HepG2 (cell line): Measurements from ENCODE around the gene CENPM. TPM values are rescaled to one million over a fixed set of nuclear protein-coding genes. Genes with fewer than 3 reads are reported as not detected.

ENCODE experiments used
- CBX2 ChIP-seq, 2 experiments: fragments of 200-600 bp in 1 of 2; sonication (generic); formaldehyde crosslinking in 1 of 2; IDR thresholded peaks; 2 replicates each; pipeline versions ENCODE4 v1.7.0 to v1.8.1; 2018 to 2022; ENCODE audit warnings: low read depth in 2 of 2, low read length in 1 of 2, mild to moderate bottlenecking in 1 of 2, missing genetic modification reagents in 1 of 2
- FOXA3 ChIP-seq: IDR thresholded peaks from 2 replicates; pipeline ENCODE4 v1.6.1; 2016; ENCODE audit warnings: missing genetic modification reagents, missing compliant biosample characterization
- FOXK2 ChIP-seq: fragments of 450-650 bp; IDR thresholded peaks from 2 replicates; pipeline ENCODE4 v1.6.1; 2016
- HMGA1 ChIP-seq: sonication (generic); formaldehyde crosslinking; conservative IDR thresholded peaks from 2 replicates; pipeline ENCODE4 v1.4.0; 2020; ENCODE audit warnings: missing genetic modification reagents
- HNF1A ChIP-seq, 2 experiments: sonication (generic) in 1 of 2; formaldehyde crosslinking in 1 of 2; IDR thresholded peaks; 2 replicates each; pipeline versions ENCODE4 v1.4.0 to v1.6.1; 2016 to 2020; ENCODE audit warnings: borderline replicate concordance in 1 of 2, low read depth in 1 of 2, mild to moderate bottlenecking in 1 of 2, missing genetic modification reagents in 1 of 2
- JARID2 ChIP-seq: sonication (generic); formaldehyde crosslinking; IDR thresholded peaks from 2 replicates; pipeline ENCODE4 v1.8.1; 2023; ENCODE audit warnings: missing genetic modification reagents, inconsistent platforms; ENCODE audit not compliant: insufficient replicate concordance
- MXI1 ChIP-seq: IDR thresholded peaks from 3 replicates; pipeline ENCODE4 v1.6.1; 2012; ENCODE audit warnings: low read depth, low read length, inconsistent platforms, borderline replicate concordance
- NKX3-1 ChIP-seq: sonication (generic); formaldehyde crosslinking; IDR thresholded peaks from 2 replicates; pipeline ENCODE4 v1.5.0; 2020; ENCODE audit warnings: missing genetic modification reagents
- PPARG ChIP-seq: conservative IDR thresholded peaks from 2 replicates; pipeline ENCODE4 v1.6.1; 2016; ENCODE audit warnings: missing biosample characterization, missing genetic modification reagents
- RAD21 ChIP-seq: fragments of 450-650 bp; formaldehyde crosslinking; IDR thresholded peaks from 2 replicates; pipeline ENCODE4 v1.5.0; 2020; ENCODE audit warnings: mild to moderate bottlenecking
- REL ChIP-seq: sonication (generic); formaldehyde crosslinking; conservative IDR thresholded peaks from 2 replicates; pipeline ENCODE4 v1.8.0; 2022; ENCODE audit warnings: mild to moderate bottlenecking, missing genetic modification reagents, moderate library complexity
- RXRB ChIP-seq: IDR thresholded peaks from 2 replicates; pipeline ENCODE4 v1.6.1; 2016; ENCODE audit warnings: borderline replicate concordance, missing genetic modification reagents, missing compliant biosample characterization
- SIN3A ChIP-seq: IDR thresholded peaks from 2 replicates; pipeline ENCODE4 v1.6.1; 2011; ENCODE audit warnings: low read depth, mild to moderate bottlenecking, control low read depth, low read length, borderline replicate concordance
- SSRP1 ChIP-seq: IDR thresholded peaks from 2 replicates; pipeline ENCODE4 v1.6.1; 2016; ENCODE audit warnings: control low read depth
- STAT5B ChIP-seq: sonication (generic); formaldehyde crosslinking; IDR thresholded peaks from 2 replicates; pipeline ENCODE4 v1.4.0; 2020; ENCODE audit warnings: missing genetic modification reagents
- YEATS2 ChIP-seq: sonication (generic); formaldehyde crosslinking; IDR thresholded peaks from 2 replicates; pipeline ENCODE4 v1.4.0; 2020; ENCODE audit warnings: missing genetic modification reagents, borderline replicate concordance
- ZMYM2 ChIP-seq: sonication (generic); formaldehyde crosslinking; IDR thresholded peaks from 2 replicates; pipeline ENCODE4 v1.8.0; 2022; ENCODE audit warnings: mild to moderate bottlenecking, missing genetic modification reagents
- ZNF101 ChIP-seq: sonication (generic); formaldehyde crosslinking; IDR thresholded peaks from 2 replicates; pipeline ENCODE4 v1.4.0; 2020; ENCODE audit warnings: mild to moderate bottlenecking, low read depth, missing genetic modification reagents, borderline replicate concordance
- ZNF234 ChIP-seq: sonication (generic); formaldehyde crosslinking; conservative IDR thresholded peaks from 2 replicates; pipeline ENCODE4 v1.5.1; 2020; ENCODE audit warnings: mild to moderate bottlenecking, missing genetic modification reagents
- ZNF264 ChIP-seq: sonication (generic); formaldehyde crosslinking; IDR thresholded peaks from 2 replicates; pipeline ENCODE4 v1.4.0; 2020; ENCODE audit warnings: missing genetic modification reagents
- ZNF430 ChIP-seq: sonication (generic); formaldehyde crosslinking; IDR thresholded peaks from 2 replicates; pipeline ENCODE4 v1.9.0; 2021; ENCODE audit warnings: mild to moderate bottlenecking, missing genetic modification reagents
- ZNF710 ChIP-seq: sonication (generic); formaldehyde crosslinking; IDR thresholded peaks from 2 replicates; pipeline ENCODE4 v1.5.0; 2020; ENCODE audit warnings: mild to moderate bottlenecking, missing genetic modification reagents, borderline replicate concordance
- ZNF784 ChIP-seq: sonication (generic); formaldehyde crosslinking; IDR thresholded peaks from 2 replicates; pipeline ENCODE4 v1.5.1; 2020; ENCODE audit warnings: missing genetic modification reagents, mild to moderate bottlenecking, borderline replicate concordance
- polyA plus RNA-seq, 8 experiments: library from polyadenylated mRNA; depleted of rRNA in 3 of 8; stranded (reverse) in 7 of 8; unstranded in 1 of 8; fragments of >200 nt; fragmentation: Illumina TruSeq in 4 of 8; extraction: Trizol in 4 of 8; gene quantifications; 2 replicates each; pipeline versions ENCODE4 v1.2.1 to v1.2.3, GENCODE V29; 2011 to 2016; ENCODE audit warnings: low read depth in 4 of 8, missing spikeins in 1 of 8, mixed read lengths in 1 of 8; ENCODE audit not compliant: insufficient read depth in 1 of 8
- total RNA-seq, 5 experiments: library from RNA; depleted of rRNA; stranded (reverse); fragments of >200 nt; fragmentation: Illumina TruSeq; extraction: Trizol; gene quantifications; 2 replicates each; pipeline ENCODE4 v1.2.3, GENCODE V29; 2016; ENCODE audit warnings: low read depth in 1 of 5

Gene CENPM
- total and polyA plus RNA-seq, 2 of the 13 experiments (the other 11 are each of a cell fraction or from before 2014, with no cell fraction given) = 11.2 to 37.3 TPM

- TF ChIP-seq ZNF710 (CRISPR knock-in tag) = no peak
- TF ChIP-seq FOXA3 (CRISPR knock-in tag) = no peak; the same call in 1 of the 2 replicates
- TF ChIP-seq RXRB (CRISPR knock-in tag) = no peak
- no peak for TF ChIP-seq JARID2 (CRISPR knock-in tag)
- TF ChIP-seq SIN3A = peak; percentile 86
- TF ChIP-seq ZMYM2 = peak; percentile 46; the same call in 1 of the 2 replicates
- no peak for TF ChIP-seq ZNF264 (CRISPR knock-in tag)
- peak; percentile 48; the same call in 1 of the 2 replicates for TF ChIP-seq ZNF430
- no peak for TF ChIP-seq FOXK2
- no peak for TF ChIP-seq SSRP1
- peak; percentile 83 for TF ChIP-seq NKX3-1 (CRISPR knock-in tag)
- TF ChIP-seq MXI1 = 0 out of 3 replicates have a peak, but pooled peaks have one; percentile 32
- peak; percentile 95 for TF ChIP-seq ZNF784
- peak; percentile 72; the same call in 1 of the 2 replicates for TF ChIP-seq REL (CRISPR knock-in tag)
- peak; percentile 84; the same call in 1 of the 2 replicates for TF ChIP-seq ZNF101 (CRISPR knock-in tag)
- TF ChIP-seq HNF1A (IDR thresholded peaks at IDR 0.05; ENCODE audit: low read depth) = no peak
- peak; percentile 61; the same call in 1 of the 2 replicates for TF ChIP-seq HNF1A (CRISPR knock-in tag; IDR thresholded peaks at IDR 0.05; ENCODE audit: borderline replicate concordance)
- no peak for TF ChIP-seq PPARG (CRISPR knock-in tag)
- TF ChIP-seq RAD21 (CRISPR knock-in tag) = no peak
- peak; percentile 49; the same call in 1 of the 2 replicates for TF ChIP-seq YEATS2
- TF ChIP-seq HMGA1 (CRISPR knock-in tag) = no peak
- peak; percentile 56 for TF ChIP-seq ZNF234 (CRISPR knock-in tag)
- no peak for TF ChIP-seq STAT5B (CRISPR knock-in tag)
- TF ChIP-seq CBX2 (IDR thresholded peaks at IDR 0.05; ENCODE audit: low read depth, low read length) = no peak
- no peak for TF ChIP-seq CBX2 (CRISPR knock-in tag; IDR thresholded peaks at IDR 0.05; ENCODE audit: low read depth)
Observed at GRCh38 chr22:41946629-41947423, at the start of gene CENPM (continued).
